Inflammatory macrophage treated with lipopolysaccharide for 1 hour (primary cell): Measurements from ENCODE around the gene HMCN2.

ENCODE experiments used
- DNase-seq, 2 donors: peaks; one replicate each; pipeline ENCODE4 v3.0.0-alpha.2; 2020 to 2022

HMCN2 gene

GRCh38 chr9:130348881-130349280 is 83.3 kb downstream of the HMCN2 start:
- no peak for DNase-seq

GRCh38 chr9:130349398-130349797 is 83.8 kb downstream of the HMCN2 start:
- no peak for DNase-seq

- no peak for DNase-seq
Observed at GRCh38 chr9:130351343-130351742, 85.8 kb downstream of the HMCN2 start.

DNA sequence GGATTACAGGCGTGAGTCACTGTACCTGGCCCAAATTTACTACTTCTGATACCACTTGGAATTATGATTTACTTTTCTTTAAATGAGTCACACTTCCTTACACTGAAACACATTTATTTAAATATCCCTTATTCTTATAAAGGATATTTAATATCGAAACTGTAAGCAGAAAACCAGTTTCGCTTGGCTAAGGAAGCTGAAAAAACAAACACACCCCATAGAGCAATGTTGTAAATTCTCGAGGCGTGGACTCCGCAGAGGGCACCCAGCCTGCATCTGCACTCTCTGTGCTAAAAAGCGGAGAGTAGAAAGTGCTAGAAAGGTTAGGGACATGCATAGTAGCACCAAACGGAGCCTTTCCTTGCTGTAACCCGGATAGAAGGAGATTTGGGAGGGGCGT is 86.5 kb downstream of the HMCN2 start:
- DNase-seq, result no peak

DNA sequence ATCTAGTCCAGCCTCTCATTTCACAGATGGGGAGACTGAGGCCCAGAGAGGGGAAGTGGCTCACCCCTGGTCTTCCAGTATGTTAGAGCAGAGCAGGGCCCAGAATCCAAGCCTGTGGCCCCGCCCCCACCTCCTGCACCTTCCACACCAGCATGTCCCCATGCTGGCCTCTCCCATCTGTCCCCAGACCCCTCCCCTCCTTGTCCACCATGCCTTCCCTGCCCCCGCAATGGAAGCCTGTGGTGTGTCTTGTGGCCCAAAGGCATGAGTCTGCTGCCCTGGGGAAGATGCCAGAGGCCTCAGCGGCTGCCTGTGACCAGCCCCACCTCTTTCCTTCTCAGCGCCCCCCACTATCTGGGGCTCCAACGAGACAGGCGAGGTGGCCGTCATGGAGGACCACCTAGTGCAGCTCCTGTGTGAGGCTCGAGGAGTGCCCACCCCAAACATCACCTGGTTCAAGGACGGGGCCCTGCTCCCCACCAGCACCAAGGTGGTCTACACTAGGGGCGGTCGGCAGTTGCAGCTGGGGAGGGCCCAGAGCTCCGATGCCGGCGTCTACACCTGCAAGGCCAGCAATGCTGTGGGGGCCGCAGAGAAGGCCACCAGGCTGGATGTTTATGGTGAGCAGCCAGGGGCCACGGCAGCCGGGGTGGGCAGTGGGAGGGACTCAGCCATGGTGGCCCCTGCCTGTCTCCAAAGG is 87.2 kb downstream of the HMCN2 start:
- DNase-seq, result no peak

- no peak for DNase-seq
Observed at GRCh38 chr9:130354378-130354777, 88.8 kb downstream of the HMCN2 start.

- DNase-seq, result no peak
Observed at GRCh38 chr9:130354806-130355205, 89.2 kb downstream of the HMCN2 start.

DNA sequence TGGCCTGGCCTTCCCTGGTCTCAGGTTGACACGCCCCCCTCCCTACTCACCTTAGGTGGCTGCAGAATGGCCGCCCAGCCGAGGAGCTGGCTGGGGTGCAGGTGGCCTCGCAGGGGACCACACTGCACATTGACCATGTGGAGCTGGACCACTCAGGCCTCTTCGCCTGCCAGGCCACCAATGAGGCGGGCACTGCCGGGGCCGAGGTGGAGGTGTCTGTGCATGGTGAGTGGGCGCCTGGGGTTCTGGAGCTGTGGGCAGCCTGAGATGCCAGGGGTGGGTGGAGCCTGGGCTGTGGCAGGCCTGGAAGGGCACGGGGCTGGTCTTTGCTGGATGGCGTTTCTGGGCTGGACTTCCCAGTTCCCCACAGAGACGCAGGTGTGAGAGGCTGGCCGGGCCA is 90.5 kb downstream of the HMCN2 start:
- DNase-seq, result no peak

- no peak for DNase-seq
Observed at GRCh38 chr9:130356877-130357584, 91.5 kb downstream of the HMCN2 start.

GRCh38 chr9:130358928-130359327 is 93.4 kb downstream of the HMCN2 start:
- no peak for DNase-seq

DNA sequence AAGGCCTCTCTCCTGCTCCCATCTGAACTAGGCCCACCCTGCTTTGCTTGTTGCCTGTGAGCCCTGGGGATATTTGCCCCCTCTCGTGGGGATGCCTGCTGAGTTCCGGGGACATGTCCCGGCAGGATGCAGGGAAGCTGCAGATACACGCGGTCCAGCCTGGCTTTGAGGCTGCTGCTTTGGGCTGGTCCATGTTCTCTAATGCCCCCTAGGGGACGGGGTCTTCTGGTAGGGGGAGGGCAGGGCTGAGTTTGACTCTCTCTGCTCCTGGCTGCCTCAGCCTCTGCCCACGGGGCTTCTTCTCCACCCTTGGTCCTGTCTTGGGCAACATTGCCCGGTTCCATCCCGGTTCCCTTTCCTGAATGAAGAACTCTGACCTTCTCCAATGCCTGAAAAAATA is 94.3 kb downstream of the HMCN2 start:
- DNase-seq, result no peak

- no peak for DNase-seq
Observed at GRCh38 chr9:130360672-130361071, 95.1 kb downstream of the HMCN2 start.

DNA sequence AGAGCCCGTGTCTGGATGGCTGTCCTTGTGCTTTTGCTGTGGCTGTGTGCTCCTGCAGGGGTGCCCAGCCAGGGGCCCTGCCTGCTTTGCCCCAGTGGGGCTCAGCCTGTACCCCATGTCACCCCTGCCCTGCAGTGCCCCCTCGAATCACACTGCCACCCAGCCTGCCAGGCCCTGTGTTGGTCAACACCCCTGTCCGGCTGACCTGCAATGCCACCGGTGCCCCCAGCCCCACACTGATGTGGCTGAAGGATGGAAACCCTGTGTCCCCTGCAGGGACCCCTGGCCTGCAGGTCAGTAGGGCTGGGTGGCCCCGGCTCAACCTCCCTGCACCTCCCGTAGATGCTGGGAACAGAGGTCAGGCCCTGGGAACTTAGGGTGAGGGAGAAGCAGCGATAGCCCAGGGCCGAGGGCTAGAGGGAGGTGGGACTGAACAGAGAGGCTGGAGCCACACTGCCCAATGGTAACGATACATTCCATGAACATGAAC is 96.4 kb downstream of the HMCN2 start:
- DNase-seq, result no peak

DNA sequence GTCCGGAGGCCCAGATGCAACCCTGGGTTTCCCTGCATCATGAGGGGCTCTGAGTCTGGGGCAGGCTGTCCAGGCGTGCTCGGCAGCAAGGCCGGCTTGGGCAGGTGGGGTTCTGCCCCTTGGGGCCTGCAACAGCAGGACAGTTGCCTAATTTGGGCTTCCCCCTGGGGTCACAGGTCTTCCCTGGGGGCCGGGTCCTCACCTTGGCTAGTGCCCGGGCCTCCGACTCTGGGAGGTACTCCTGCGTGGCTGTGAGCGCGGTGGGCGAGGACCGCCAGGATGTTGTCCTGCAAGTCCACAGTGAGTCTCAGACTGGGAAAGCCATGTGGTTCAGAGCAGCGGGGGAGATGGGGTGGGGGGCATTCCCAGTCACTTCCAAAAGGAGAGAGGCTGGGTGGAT is 97.1 kb downstream of the HMCN2 start:
- DNase-seq, result no peak

DNA sequence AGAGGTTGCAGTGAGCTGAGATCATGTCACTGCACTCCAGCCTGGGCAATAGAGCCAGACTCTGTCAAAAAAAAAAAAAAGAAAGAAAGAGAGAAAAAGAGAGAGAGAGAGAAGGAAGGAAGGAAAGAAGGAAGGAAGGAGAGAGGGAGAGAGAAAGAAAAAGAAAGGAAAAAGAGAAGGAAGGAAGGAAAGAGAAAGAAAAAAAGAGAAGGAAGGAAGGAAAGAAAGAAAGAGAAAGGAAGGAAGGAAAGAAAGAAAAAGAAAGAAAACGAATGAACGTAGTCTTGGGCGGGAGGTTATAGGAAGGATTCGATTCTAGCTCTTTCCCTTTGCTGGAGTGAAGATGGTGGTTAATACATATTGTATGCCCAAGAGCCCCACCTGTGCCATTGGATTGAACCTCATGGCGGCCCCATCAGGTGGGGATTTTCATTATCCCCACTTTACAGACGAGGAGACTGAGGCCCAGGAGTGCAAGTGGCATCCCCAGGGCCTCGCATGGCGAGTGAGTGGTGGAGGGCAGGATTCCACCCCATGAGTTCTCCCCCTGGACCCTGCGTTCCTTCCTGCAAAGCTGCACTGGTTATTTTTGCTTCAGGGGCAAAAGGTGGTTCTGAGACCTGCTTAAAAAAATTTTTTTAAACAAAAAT is 98.3 kb downstream of the HMCN2 start:
- no peak for DNase-seq

DNA sequence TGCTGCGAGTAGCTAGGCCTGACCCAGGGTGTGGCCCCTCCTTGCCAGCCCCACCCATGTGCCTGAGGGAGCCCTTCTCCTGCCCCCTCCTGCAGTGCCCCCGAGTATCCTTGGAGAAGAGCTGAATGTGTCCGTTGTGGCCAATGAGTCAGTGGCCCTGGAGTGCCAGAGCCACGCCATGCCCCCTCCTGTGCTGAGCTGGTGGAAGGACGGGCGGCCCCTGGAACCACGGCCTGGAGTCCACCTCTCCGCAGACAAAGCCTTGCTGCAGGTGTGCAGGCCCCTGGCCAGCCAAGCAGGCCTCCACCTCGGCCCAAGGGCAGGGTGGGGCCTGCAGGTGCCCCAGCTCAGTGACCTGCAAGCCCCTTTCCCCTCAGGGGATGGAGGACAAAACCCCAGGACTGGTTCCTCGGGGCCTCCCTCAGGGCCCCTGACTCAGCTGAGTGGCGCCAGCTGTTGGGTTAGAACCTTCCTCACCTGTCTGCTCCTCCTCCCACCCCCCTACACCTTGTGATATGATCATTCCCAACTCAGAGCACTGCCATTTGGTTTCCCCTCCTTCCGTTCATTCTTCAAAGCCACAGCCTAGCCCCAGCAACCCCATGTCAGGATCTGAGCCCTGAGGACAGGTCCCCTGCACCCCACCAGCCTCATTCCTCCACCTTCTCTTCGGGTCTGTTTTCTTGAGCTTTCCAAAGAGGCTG is 99.2 kb downstream of the HMCN2 start:
- no peak for DNase-seq

DNA sequence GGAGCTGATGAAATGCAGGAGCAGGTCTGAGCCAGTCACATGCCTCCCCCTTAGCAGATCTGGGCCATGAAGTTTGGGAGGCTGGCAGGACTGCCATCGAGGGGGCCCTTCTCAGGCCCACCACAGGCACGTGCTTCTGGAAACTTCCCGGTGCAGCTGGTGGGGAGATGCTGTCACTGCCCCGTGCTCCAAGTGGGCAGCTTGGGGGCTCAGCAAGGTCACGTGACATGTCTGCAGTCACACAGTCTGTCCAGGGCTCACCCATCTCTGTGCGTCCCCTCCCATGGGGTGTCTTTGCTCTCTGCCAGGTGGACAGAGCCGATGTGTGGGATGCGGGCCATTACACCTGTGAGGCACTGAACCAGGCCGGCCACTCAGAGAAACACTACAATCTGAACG is 99.8 kb downstream of the HMCN2 start:
- no peak for DNase-seq

DNA sequence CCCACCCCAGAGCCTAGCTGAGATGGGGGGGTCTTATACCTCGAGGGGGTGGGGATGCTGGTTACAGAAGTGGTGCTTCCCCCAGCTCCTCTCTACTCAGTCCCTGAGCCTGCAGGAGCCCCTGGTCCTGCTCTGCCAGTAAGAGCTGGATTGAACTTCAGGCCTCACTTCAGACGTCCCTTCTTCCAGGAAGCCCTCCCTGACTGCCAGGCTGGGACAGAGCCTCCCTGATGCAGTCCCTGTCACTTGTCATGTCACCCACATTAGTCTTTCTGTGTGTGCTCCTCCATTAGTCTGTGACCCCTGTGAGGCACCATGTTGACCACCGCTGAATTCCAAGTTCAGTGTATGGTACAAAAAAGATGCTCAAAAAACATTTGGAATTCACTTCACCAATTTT is 100.5 kb downstream of the HMCN2 start:
- DNase-seq, result no peak

- no peak for DNase-seq
Observed at GRCh38 chr9:130366888-130367550, 101.5 kb downstream of the HMCN2 start.

GRCh38 chr9:130368631-130369103 is 103.1 kb downstream of the HMCN2 start:
- peak in 1 of 2 donors; percentile 0 for DNase-seq

DNA sequence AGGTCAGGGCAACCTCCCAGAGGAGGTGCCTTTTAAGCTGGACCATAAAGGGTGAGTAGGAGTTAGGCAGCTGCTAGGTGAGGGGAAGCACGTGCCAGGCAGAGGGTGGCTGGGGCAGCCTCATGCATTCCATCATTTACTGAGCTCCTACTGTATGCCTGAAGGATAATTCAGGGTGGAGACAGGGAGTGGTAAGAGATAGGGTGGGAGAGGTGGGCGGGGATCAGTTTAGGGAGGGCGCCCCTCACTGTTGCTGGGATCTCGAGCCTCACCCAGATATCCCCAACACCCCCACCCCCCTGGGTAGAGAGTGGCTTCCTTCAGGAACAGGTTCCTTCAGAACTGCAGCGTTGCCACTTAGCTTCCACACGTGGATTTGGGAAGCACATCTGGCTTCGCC is 104.7 kb downstream of the HMCN2 start:
- DNase-seq, result no peak

- DNase-seq, result no peak
Observed at GRCh38 chr9:130371196-130371966, 105.8 kb downstream of the HMCN2 start.
